Measurements from ENCODE around the gene YJU2. TPM values are rescaled to one million over a fixed set of nuclear protein-coding genes. Genes with fewer than 3 reads are reported as not detected.

YJU2 gene
- total RNA-seq, 1 donor from 2014 or later: 22.2 TPM

- DNase-seq (ENCODE audit: low spot score): no peak
Measured at GRCh38 chr19:4298810-4299550, 52.1 kb downstream of the YJU2 start.

GRCh38 chr19:4300589-4300988 lies 53.7 kb downstream of the YJU2 start:
- DNase-seq (ENCODE audit: low spot score): no peak

GRCh38 chr19:4301590-4302242 lies 54.8 kb downstream of the YJU2 start:
- no peak for DNase-seq (ENCODE audit: low spot score)

- no peak for DNase-seq (ENCODE audit: low spot score)
Measured at GRCh38 chr19:4302243-4302640, 55.4 kb downstream of the YJU2 start, which contains the start of gene TMIGD2. TMIGD2 (minus strand) TSS chr19:4302389; CDS start chr19:4302385, 4 bp downstream.

GRCh38 chr19:4303819-4304537 lies 57.1 kb downstream of the YJU2 start:
- DNase-seq (ENCODE audit: low spot score): no peak

DNA sequence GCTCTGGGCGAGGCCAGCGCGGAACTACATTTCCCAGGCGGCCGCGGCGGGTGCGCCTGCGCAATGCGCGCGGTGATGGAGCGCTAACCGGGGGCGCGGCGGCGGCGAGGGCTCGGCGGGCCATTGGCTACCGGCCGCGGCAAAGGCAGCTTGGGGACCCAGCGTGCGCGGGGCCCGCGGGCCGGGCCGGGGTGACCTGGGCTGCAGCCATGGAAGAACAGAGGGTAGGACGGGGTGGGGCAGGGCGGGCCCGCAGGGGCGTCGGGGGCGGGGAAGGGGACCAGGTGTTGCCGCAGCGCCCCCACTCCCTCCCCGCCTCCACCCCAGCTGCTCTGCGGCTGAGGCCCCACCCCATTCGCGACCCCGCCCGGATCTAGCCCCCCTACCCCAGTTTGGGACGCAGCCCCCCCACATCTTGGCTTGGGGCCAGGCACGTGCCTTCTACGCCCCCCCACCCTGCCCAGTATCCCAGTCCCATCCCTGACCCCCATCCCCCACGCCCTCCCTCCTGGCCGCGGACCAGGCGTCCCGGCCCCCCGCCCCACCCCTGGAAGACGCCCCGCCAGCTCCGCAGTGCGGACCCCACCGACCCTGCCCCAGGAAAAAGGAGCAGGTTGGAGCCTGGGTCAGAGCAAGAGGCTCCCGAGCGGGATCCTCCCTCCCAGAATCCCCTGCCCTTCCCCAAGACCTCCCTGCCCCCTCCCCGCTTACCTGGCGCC lies 57.8 kb downstream of the YJU2 start, which contains the start of gene FSD1:
TSS of gene FSD1 (plus strand) at position 61 of the 719 bp plus-strand sequence. CDS start at position 210, 149 bp downstream.
- DNase-seq (ENCODE audit: low spot score): no peak

DNA sequence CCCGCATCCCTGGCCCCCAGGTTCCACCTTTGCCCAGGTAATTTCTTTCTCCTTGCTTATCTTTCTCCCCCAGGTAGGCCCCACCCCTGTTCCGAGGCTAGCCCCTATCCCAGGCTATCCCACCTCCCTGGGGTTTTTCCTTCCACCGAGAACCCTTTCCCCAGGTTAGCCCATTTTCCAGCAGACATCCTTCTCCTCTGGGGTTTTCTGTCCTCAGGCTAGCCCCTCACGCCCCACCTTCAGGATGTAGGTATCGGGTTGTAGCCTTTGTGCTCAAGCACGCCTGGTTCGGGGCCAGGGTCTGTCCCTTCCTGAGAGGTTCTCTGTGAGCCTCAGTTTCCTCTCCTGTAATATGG lies 58.4 kb downstream of the YJU2 start:
- DNase-seq (ENCODE audit: low spot score): no peak

DNA sequence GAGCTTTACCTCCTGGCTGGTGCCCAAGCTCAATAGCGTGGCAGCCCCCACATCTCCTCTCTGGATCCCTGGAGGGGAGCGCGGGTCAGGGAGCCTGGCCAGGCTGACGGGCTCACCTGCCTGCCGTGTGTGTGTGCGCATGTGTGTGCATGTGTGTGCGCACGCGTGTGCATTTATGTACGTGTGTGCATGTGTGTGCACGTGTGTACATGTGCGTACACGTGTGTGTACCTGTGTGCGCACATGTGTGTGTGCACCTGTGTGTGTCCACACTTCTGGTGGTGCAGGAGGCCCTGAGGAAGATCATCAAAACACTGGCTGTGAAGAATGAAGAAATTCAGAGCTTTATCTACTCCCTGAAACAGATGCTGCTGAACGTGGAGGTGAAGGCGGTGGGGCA lies 58.8 kb downstream of the YJU2 start:
- DNase-seq (ENCODE audit: low spot score): no peak

GRCh38 chr19:4310247-4311121 lies 63.6 kb downstream of the YJU2 start:
- no peak for DNase-seq (ENCODE audit: low spot score)

GRCh38 chr19:4313847-4314490 lies 67.1 kb downstream of the YJU2 start:
- DNase-seq (ENCODE audit: low spot score): no peak

DNA sequence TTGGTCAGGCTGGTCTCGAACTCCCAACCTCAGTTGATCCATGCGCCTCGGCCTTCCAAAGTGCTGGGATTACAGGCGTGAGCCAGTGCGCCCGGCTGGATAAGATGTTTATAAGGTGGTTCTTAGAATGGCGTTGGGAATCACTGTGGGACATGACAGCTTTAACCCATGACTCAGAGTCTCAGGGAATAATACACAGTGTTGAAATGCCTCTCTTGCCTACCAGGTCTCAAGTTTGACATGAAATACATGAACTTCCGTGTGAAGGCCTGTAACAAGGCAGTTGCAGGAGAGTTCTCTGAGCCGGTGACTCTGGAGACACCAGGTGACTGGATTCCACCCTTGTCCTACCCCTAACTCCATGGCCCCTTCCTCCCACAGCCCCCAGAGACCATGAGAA lies 70.1 kb downstream of the YJU2 start:
- DNase-seq (ENCODE audit: low spot score): no peak

GRCh38 chr19:4318460-4318859 lies 71.6 kb downstream of the YJU2 start:
- no peak for DNase-seq (ENCODE audit: low spot score)

Other genes starting within 250 kb of the YJU2 start
- gene PIAS4, start 239.3 kb upstream of the YJU2 start, total RNA-seq: 27.3 TPM
- gene ZBTB7A, start 180.2 kb upstream of the YJU2 start, total RNA-seq: 63.8 TPM
- 103 TPM for gene MAP2K2, start 123.0 kb upstream of the YJU2 start, total RNA-seq
- gene CREB3L3, start 93.4 kb upstream of the YJU2 start, total RNA-seq: not detected
- 23.9 TPM for gene SIRT6, start 64.5 kb upstream of the YJU2 start, total RNA-seq
- gene ANKRD24, start 64.4 kb upstream of the YJU2 start, total RNA-seq: 2.7 TPM
- 1.5 TPM for gene EBI3, start 17.6 kb upstream of the YJU2 start, total RNA-seq
- gene SHD, start 32.2 kb downstream of the YJU2 start, total RNA-seq: not detected
- gene TMIGD2, start 55.3 kb downstream of the YJU2 start, total RNA-seq: 1.2 TPM
- not detected for gene FSD1, start 57.5 kb downstream of the YJU2 start, total RNA-seq
- 66.8 TPM for gene STAP2, start 91.7 kb downstream of the YJU2 start, total RNA-seq
- 30.6 TPM for gene MPND, start 96.5 kb downstream of the YJU2 start, total RNA-seq
- 78.5 TPM for gene SH3GL1, start 153.5 kb downstream of the YJU2 start, total RNA-seq
- gene CHAF1A, start 155.6 kb downstream of the YJU2 start, total RNA-seq: 23.0 TPM
- gene UBXN6, start 210.7 kb downstream of the YJU2 start, total RNA-seq: 107 TPM
- gene HDGFL2, start 225.2 kb downstream of the YJU2 start, total RNA-seq: 45.9 TPM

All from ureter (tissue), 1 donor.